ENCODE results near the gene ZSCAN2.

DNA sequence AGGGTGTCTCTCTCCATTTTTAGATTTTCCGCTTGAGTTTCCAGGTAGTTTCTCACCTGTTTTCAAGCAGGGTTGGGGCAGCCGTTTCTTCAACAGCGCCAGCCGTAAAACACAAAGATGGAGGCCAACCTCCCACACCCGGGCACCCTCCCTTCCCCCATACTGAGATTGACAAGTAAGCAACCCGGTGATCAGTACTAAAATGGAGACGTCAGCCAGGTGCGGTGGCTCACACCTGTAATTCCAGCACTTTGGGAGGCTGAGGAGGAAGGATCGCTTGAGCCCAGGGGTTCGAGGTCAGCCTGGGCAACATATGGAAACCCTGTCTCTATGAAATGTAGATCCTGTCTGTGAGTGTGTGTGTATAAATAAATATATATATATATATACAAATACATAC, 903 bp upstream of the ZSCAN2 start:
- TF ChIP-seq, protein P1, sequence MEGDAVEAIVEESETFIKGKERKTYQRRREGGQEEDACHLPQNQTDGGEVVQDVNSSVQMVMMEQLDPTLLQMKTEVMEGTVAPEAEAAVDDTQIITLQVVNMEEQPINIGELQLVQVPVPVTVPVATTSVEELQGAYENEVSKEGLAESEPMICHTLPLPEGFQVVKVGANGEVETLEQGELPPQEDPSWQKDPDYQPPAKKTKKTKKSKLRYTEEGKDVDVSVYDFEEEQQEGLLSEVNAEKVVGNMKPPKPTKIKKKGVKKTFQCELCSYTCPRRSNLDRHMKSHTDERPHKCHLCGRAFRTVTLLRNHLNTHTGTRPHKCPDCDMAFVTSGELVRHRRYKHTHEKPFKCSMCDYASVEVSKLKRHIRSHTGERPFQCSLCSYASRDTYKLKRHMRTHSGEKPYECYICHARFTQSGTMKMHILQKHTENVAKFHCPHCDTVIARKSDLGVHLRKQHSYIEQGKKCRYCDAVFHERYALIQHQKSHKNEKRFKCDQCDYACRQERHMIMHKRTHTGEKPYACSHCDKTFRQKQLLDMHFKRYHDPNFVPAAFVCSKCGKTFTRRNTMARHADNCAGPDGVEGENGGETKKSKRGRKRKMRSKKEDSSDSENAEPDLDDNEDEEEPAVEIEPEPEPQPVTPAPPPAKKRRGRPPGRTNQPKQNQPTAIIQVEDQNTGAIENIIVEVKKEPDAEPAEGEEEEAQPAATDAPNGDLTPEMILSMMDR (IDR thresholded peaks at IDR 0.05) = no peak
- TF ChIP-seq POLR2A (IDR thresholded peaks at IDR 0.05) (no peak), POLR2AphosphoS5 (IDR thresholded peaks at IDR 0.05) (no peak)
